ENCODE measurements around the gene SEC14L5.

SEC14L5 gene

GRCh38 chr16:4933871-4934395, 24.2 kb upstream of the SEC14L5 start:
- POLR2A ChIA-PET = no interaction called here
- Histone ChIP-seq H3K27ac (ENCODE audit: extremely low read depth, low read depth, low read length) (no peak overlapping the region), H3K36me3 (ENCODE audit: control insufficient read depth in 2 of 2, insufficient read depth in 1 of 2, low read length in 2 of 2) (no peaks in the 10 kb centered on the region), H3K4me3 (ENCODE audit: low read depth, low read length) (no peak overlapping the region), H3K9me3 (ENCODE audit: control insufficient read depth, insufficient read depth, low read depth, low read length) (no peaks in the 10 kb centered on the region), H3K4me1 (ENCODE audit: control insufficient read depth, insufficient read depth, low read length) (peaks cover 4% of the 10 kb centered on the region; the same call in 1 of the 2 replicates)
- CTCF ChIA-PET = interaction anchor here (1.1 kb wide), 1 partner anchor 16 kb away, joined by 3 read pairs; no protein-coding TSS in a partner anchor
- TF ChIP-seq, protein P1, sequence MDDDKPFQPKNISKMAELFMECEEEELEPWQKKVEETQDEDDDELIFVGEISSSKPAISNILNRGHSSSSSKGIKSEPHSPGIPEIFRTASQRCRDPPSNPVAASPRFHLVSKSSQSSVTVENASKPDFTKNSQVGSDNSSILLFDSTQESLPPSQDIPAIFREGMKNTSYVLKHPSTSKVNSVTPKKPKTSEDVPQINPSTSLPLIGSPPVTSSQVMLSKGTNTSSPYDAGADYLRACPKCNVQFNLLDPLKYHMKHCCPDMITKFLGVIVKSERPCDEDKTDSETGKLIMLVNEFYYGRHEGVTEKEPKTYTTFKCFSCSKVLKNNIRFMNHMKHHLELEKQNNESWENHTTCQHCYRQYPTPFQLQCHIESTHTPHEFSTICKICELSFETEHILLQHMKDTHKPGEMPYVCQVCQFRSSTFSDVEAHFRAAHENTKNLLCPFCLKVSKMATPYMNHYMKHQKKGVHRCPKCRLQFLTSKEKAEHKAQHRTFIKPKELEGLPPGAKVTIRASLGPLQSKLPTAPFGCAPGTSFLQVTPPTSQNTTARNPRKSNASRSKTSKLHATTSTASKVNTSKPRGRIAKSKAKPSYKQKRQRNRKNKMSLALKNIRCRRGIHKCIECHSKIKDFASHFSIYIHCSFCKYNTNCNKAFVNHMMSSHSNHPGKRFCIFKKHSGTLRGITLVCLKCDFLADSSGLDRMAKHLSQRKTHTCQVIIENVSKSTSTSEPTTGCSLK (tag by site-specific recombination; IDR thresholded peaks at IDR 0.05) = no peak
- TF ChIP-seq ZNF518A (tag by site-specific recombination; conservative IDR thresholded peaks at IDR 0.05; ENCODE audit: low read depth) = no peak
- TF ChIP-seq ZNF112 (tag by site-specific recombination; IDR thresholded peaks at IDR 0.05) = no peak
- no peak for TF ChIP-seq REST (tag by site-specific recombination; IDR thresholded peaks at IDR 0.05)
- no peak for TF ChIP-seq PRDM4 (tag by site-specific recombination; IDR thresholded peaks at IDR 0.05)
- no peak for TF ChIP-seq BCL11A (tag by site-specific recombination; IDR thresholded peaks at IDR 0.05; ENCODE audit: low read depth)
- no peak for TF ChIP-seq ZNF416 (tag by site-specific recombination; IDR thresholded peaks at IDR 0.05)
- TF ChIP-seq ZNF658 (tag by site-specific recombination; IDR thresholded peaks at IDR 0.05) = no peak
- no peak for TF ChIP-seq SCRT2 (tag by site-specific recombination; IDR thresholded peaks at IDR 0.05)
- TF ChIP-seq ZNF292 (tag by site-specific recombination; IDR thresholded peaks at IDR 0.05; ENCODE audit: borderline replicate concordance, low read depth) = no peak
- TF ChIP-seq ZNF670 (tag by site-specific recombination; IDR thresholded peaks at IDR 0.05; ENCODE audit: low read depth) = no peak
- no peak for TF ChIP-seq ZNF394 (tag by site-specific recombination; IDR thresholded peaks at IDR 0.05; ENCODE audit: borderline replicate concordance)

Measured in HEK293 (cell line).